ENCODE data around the gene BMPER.

The BMPER gene

GRCh38 chr7:33923440-33924229, 18.3 kb downstream of the BMPER start:
- no peak for DNase-seq (ENCODE audit: low spot score)

- DNase-seq (ENCODE audit: low spot score), result no peak
Observed at GRCh38 chr7:33926535-33926934, 21.2 kb downstream of the BMPER start.

GRCh38 chr7:33928986-33929385, 23.6 kb downstream of the BMPER start:
- no peak for DNase-seq (ENCODE audit: low spot score)

GRCh38 chr7:33932221-33932620, 26.9 kb downstream of the BMPER start:
- no peak for DNase-seq (ENCODE audit: low spot score)

GRCh38 chr7:33932832-33933468, 27.6 kb downstream of the BMPER start:
- peak; percentile 47 for DNase-seq (ENCODE audit: low spot score)

GRCh38 chr7:33933611-33934281, 28.4 kb downstream of the BMPER start:
- no peak for DNase-seq (ENCODE audit: low spot score)

- DNase-seq (ENCODE audit: low spot score), result no peak
Observed at GRCh38 chr7:33934391-33934790, 29.1 kb downstream of the BMPER start.

- DNase-seq (ENCODE audit: low spot score), result no peak
Observed at GRCh38 chr7:33936503-33936902, 31.2 kb downstream of the BMPER start.

- no peak for DNase-seq (ENCODE audit: low spot score)
Observed at GRCh38 chr7:33937871-33938270, 32.5 kb downstream of the BMPER start.

GRCh38 chr7:33939121-33939520, 33.8 kb downstream of the BMPER start:
- DNase-seq (ENCODE audit: low spot score), result no peak

- DNase-seq (ENCODE audit: low spot score), result no peak
Observed at GRCh38 chr7:33940503-33940902, 35.2 kb downstream of the BMPER start.

GRCh38 chr7:33941418-33941817, 36.1 kb downstream of the BMPER start:
- no peak for DNase-seq (ENCODE audit: low spot score)

- DNase-seq (ENCODE audit: low spot score), result no peak
Observed at GRCh38 chr7:33946094-33946699, 40.9 kb downstream of the BMPER start.

- DNase-seq (ENCODE audit: low spot score), result no peak
Observed at GRCh38 chr7:33950047-33950714, 44.8 kb downstream of the BMPER start.

GRCh38 chr7:33952824-33953223, 47.5 kb downstream of the BMPER start:
- no peak for DNase-seq (ENCODE audit: low spot score)

GRCh38 chr7:33958104-33958503, 52.8 kb downstream of the BMPER start:
- DNase-seq (ENCODE audit: low spot score), result no peak

- no peak for DNase-seq (ENCODE audit: low spot score)
Observed at GRCh38 chr7:33959676-33960075, 54.3 kb downstream of the BMPER start.

GRCh38 chr7:33961948-33962347, 56.6 kb downstream of the BMPER start:
- DNase-seq (ENCODE audit: low spot score), result no peak

- DNase-seq (ENCODE audit: low spot score), result no peak
Observed at GRCh38 chr7:33964417-33965182, 59.3 kb downstream of the BMPER start.

- no peak for DNase-seq (ENCODE audit: low spot score)
Observed at GRCh38 chr7:33965183-33965744, 59.9 kb downstream of the BMPER start.

GRCh38 chr7:33968591-33968990, 63.3 kb downstream of the BMPER start:
- DNase-seq (ENCODE audit: low spot score), result no peak

Data from CD4-positive, alpha-beta T cell treated with Interleukin-6 at 100 ng/mL for 8 hours (primary cell).